Fibroblast of lung (primary cell): ENCODE data around the gene TECPR2. TPM values are rescaled to one million over a fixed set of nuclear protein-coding genes. Genes with fewer than 3 reads are reported as not detected.

Experiments used
- DNase-seq, 2 donors: peaks; one replicate each; pipeline versions ENCODE4 v3.0.0 to v3.0.0-alpha.2; 2010; ENCODE audit warnings: low read depth in 2 of 2
- H2AFZ ChIP-seq: 2 replicates; pipeline ENCODE4 v1.5.1; 2012; ENCODE audit warnings: low read length, control low read depth, inconsistent platforms
- H3K27ac ChIP-seq: 2 replicates; pipeline ENCODE4 v1.5.1; 2011; ENCODE audit warnings: low read length, control low read depth; ENCODE audit not compliant: insufficient read depth
- H3K27me3 ChIP-seq: 2 replicates; pipeline ENCODE4 v1.5.1; 2011; ENCODE audit warnings: mild to moderate bottlenecking, low read length; ENCODE audit not compliant: control insufficient read depth, insufficient read depth
- H3K36me3 ChIP-seq: 2 replicates; pipeline ENCODE4 v1.5.1; 2011; ENCODE audit warnings: low read length; ENCODE audit not compliant: control insufficient read depth, insufficient read depth
- H3K4me1 ChIP-seq: 2 replicates; pipeline ENCODE4 v1.5.1; 2011; ENCODE audit warnings: low read length; ENCODE audit not compliant: control insufficient read depth, insufficient read depth; ENCODE audit errors: extremely low read depth
- H3K4me2 ChIP-seq: 2 replicates; pipeline ENCODE4 v1.5.1; 2011; ENCODE audit warnings: low read length, control low read depth; ENCODE audit not compliant: insufficient read depth; ENCODE audit errors: extremely low read depth
- H3K4me3 ChIP-seq, 4 experiments: fragments of 200-600 bp in 1 of 4; sonication (generic) in 1 of 4; replicated peaks in 1 of 4; 2 replicates each; pipeline ENCODE4 v1.5.1; 2011 to 2016; ENCODE audit warnings: low read length in 4 of 4, low read depth in 3 of 4, mild to moderate bottlenecking in 3 of 4, control low read depth in 2 of 4, inconsistent platforms in 1 of 4, mixed read lengths in 1 of 4; ENCODE audit not compliant: insufficient read depth in 1 of 4; ENCODE audit errors: control extremely low read depth in 1 of 4
- H3K79me2 ChIP-seq: 2 replicates; pipeline ENCODE4 v1.5.1; 2012; ENCODE audit warnings: mild to moderate bottlenecking, low read length, inconsistent platforms; ENCODE audit not compliant: control insufficient read depth, insufficient read depth
- H3K9ac ChIP-seq: 2 replicates; pipeline ENCODE4 v1.5.1; 2011; ENCODE audit warnings: mild to moderate bottlenecking, low read length, control low read depth; ENCODE audit not compliant: insufficient read depth
- H3K9me3 ChIP-seq: 2 replicates; pipeline ENCODE4 v1.5.1; 2012; ENCODE audit warnings: low read depth, low read length; ENCODE audit not compliant: control insufficient read depth, insufficient read depth
- H4K20me1 ChIP-seq: 2 replicates; pipeline ENCODE4 v1.5.1; 2011; ENCODE audit warnings: low read length; ENCODE audit not compliant: control insufficient read depth, insufficient read depth; ENCODE audit errors: extremely low read depth
- CTCF ChIP-seq, 2 donors: IDR thresholded peaks in 1 of 2; conservative IDR thresholded peaks in 1 of 2; 1 replicate in 1 of 2; 2 replicates in 1 of 2; pipeline ENCODE4 v1.5.1; 2011 to 2012; ENCODE audit warnings: low read length in 2 of 2, control low read depth in 1 of 2, inconsistent platforms in 1 of 2, low read depth in 1 of 2, mild to moderate bottlenecking in 1 of 2
- EZH2 ChIP-seq: IDR thresholded peaks from 2 replicates; pipeline ENCODE4 v1.5.1; 2012; ENCODE audit warnings: low read length, control low read depth, mild to moderate bottlenecking; ENCODE audit errors: missing control alignments
- polyA plus RNA-seq, 2 donors: library from polyadenylated mRNA; depleted of rRNA in 1 of 2; stranded (reverse) in 1 of 2; unstranded in 1 of 2; fragments of >200 nt; gene quantifications; 2 replicates each; pipeline ENCODE4 v1.2.1, GENCODE V29; 2011 to 2012; ENCODE audit warnings: missing spikeins in 1 of 2
- total RNA-seq: library from RNA; depleted of rRNA; stranded (reverse); fragments of >200 nt; gene quantifications from 2 replicates; pipeline ENCODE4 v1.2.1, GENCODE V29; 2014

Gene TECPR2
- total and polyA plus RNA-seq, 2 donors (not counting 1 experiment from before 2014, with no cell fraction given): 9.2 to 17.8 TPM

- no peaks in the 10 kb centered on the region for H3K9me3 ChIP-seq
These were observed 46.0 kb downstream of the TECPR2 start for GRCh38 chr14:102408724-102409123.

GRCh38 chr14:102415671-102416070 is 52.9 kb downstream of the TECPR2 start:
- H3K79me2 ChIP-seq: no peaks in the 10 kb centered on the region
- H4K20me1 ChIP-seq: no peaks in the 10 kb centered on the region
- H3K4me1 ChIP-seq: no peaks in the 10 kb centered on the region
- no peaks in the 10 kb centered on the region for H3K9me3 ChIP-seq
- no peak overlapping the region for H3K4me2 ChIP-seq
- H3K27me3 ChIP-seq: no peaks in the 10 kb centered on the region
- TF ChIP-seq CTCF (conservative IDR thresholded peaks at IDR 0.05 in 1 of 2, IDR thresholded peaks at IDR 0.05 in 1 of 2; ENCODE audit: low read depth in 1 of 2, low read length in 2 of 2) (no peak), EZH2 (no peak)
- H3K4me3 ChIP-seq: no peak overlapping the region
- no peak for DNase-seq
- no peak overlapping the region for H3K27ac ChIP-seq
- no peak overlapping the region for H3K9ac ChIP-seq
- peaks cover 2% of the 10 kb centered on the region for H3K36me3 ChIP-seq
- H2AFZ ChIP-seq: no peak overlapping the region

More at GRCh38 chr14:102408724-102409123, 46.0 kb downstream of the TECPR2 start:
- Histone ChIP-seq H3K4me2 (no peak overlapping the region), H2AFZ (no peak overlapping the region), H3K9ac (no peak overlapping the region), H3K4me1 (no peaks in the 10 kb centered on the region), H4K20me1 (no peaks in the 10 kb centered on the region), H3K27ac (no peak overlapping the region), H3K27me3 (no peaks in the 10 kb centered on the region), H3K79me2 (no peaks in the 10 kb centered on the region), H3K36me3 (no peaks in the 10 kb centered on the region), H3K4me3 (no peak overlapping the region)
- no peak for TF ChIP-seq EZH2
- TF ChIP-seq CTCF (conservative IDR thresholded peaks at IDR 0.05 in 1 of 2, IDR thresholded peaks at IDR 0.05 in 1 of 2; ENCODE audit: low read depth in 1 of 2, low read length in 2 of 2): no peak
- DNase-seq: no peak

DNA sequence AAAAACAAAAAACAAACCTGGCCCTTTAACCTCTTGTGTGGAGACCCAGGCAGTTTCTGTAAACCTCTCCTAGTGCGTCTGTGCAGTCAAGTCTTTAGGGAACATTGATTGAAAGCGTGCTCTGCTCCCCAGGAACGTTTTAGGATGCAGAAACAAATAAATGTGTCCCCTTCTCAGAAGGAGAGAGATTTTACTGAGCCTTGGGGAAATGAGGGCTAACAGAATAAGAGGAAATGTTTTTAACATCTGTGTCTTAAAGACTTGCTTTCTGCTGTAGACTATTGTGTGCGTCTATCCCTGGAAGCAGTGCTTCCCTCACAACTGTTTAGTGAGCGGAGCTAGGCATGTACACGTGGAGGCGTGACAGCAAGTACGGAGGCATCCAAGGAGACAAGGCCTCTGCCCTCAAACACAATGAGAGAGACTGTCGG is 54.3 kb downstream of the TECPR2 start:
- Histone ChIP-seq H3K27ac (no peak overlapping the region), H2AFZ (no peak overlapping the region), H3K36me3 (peaks cover 2% of the 10 kb centered on the region), H3K4me3 (no peak overlapping the region), H3K9ac (no peak overlapping the region), H4K20me1 (no peaks in the 10 kb centered on the region), H3K4me1 (no peaks in the 10 kb centered on the region), H3K27me3 (no peaks in the 10 kb centered on the region), H3K79me2 (no peaks in the 10 kb centered on the region), H3K4me2 (no peak overlapping the region), H3K9me3 (no peaks in the 10 kb centered on the region)
- DNase-seq: no peak
- TF ChIP-seq EZH2 (no peak), CTCF (conservative IDR thresholded peaks at IDR 0.05 in 1 of 2, IDR thresholded peaks at IDR 0.05 in 1 of 2; ENCODE audit: low read depth in 1 of 2, low read length in 2 of 2) (no peak)
